Panc1 (cell line): Measurements from ENCODE around the gene PKP3. TPM values are rescaled to one million over a fixed set of nuclear protein-coding genes. Genes with fewer than 3 reads are reported as not detected.

Experiments used
- ATAC-seq: fragments of 200-7000 bp; cut with Tn5 transposase; 2 replicates; pipeline ENCODE4 v1.9.1; 2020; ENCODE audit warnings: mild to moderate bottlenecking, moderate library complexity
- BruUV-seq: library from RNA; stranded (reverse); fragments of 400-500 nt; replicated peaks from 2 replicates; lab custom pipeline; 2021; lab: Mats Ljungman, UMichigan
- CTCF ChIA-PET: fragments of 300-600 bp; sonication (Branson Sonifier 250); formaldehyde crosslinking; loops from one replicate; lab custom pipeline; 2022; ENCODE audit warnings: antibody characterized with exemption; lab: Charles Lee
- POLR2A ChIA-PET: fragments of 300-600 bp; sonication (Branson Sonifier 250); formaldehyde crosslinking; loops from one replicate; lab custom pipeline; 2022; ENCODE audit warnings: antibody characterized with exemption; lab: Charles Lee
- DNase-seq: peaks from one replicate; pipeline ENCODE4 v3.0.0-alpha.2; 2010; ENCODE audit warnings: low read depth, low spot score
- H3K27ac ChIP-seq: 2 replicates; pipeline ENCODE4 v1.5.1; 2011; ENCODE audit warnings: mild to moderate bottlenecking, low read length, inconsistent platforms
- H3K27me3 ChIP-seq: fragments of 200-500 bp; sonication (Bioruptor generic); 2 replicates; pipeline ENCODE4 v1.6.0; 2014; ENCODE audit warnings: low read length, inconsistent platforms; ENCODE audit not compliant: control insufficient read depth, insufficient read depth
- H3K36me3 ChIP-seq: fragments of 200-500 bp; sonication (Bioruptor generic); 2 replicates; pipeline ENCODE4 v1.5.1; 2014; ENCODE audit warnings: inconsistent platforms, mild to moderate bottlenecking, low read length, moderate library complexity; ENCODE audit not compliant: control insufficient read depth, insufficient read depth
- H3K4me1 ChIP-seq: 2 replicates; pipeline ENCODE4 v1.5.1; 2011; ENCODE audit warnings: inconsistent platforms, mild to moderate bottlenecking, low read length, moderate library complexity; ENCODE audit not compliant: control insufficient read depth, insufficient read depth
- H3K4me3 ChIP-seq, 2 experiments: 2 replicates each; pipeline ENCODE4 v1.5.1; 2011 to 2012; ENCODE audit warnings: low read depth in 2 of 2, low read length in 2 of 2, mild to moderate bottlenecking in 2 of 2, inconsistent platforms in 1 of 2, moderate library complexity in 1 of 2
- H3K9me3 ChIP-seq: fragments of 200-500 bp; sonication (Bioruptor generic); 2 replicates; pipeline ENCODE4 v1.5.1; 2014; ENCODE audit warnings: low read depth, mild to moderate bottlenecking, inconsistent platforms, low read length, moderate library complexity; ENCODE audit not compliant: control insufficient read depth, insufficient read depth
- POLR2AphosphoS5 ChIP-seq: IDR thresholded peaks from 2 replicates; pipeline ENCODE4 v1.6.1; 2012; ENCODE audit warnings: mild to moderate bottlenecking, low read depth, low read length, moderate library complexity
- SIN3A ChIP-seq: IDR thresholded peaks from 2 replicates; pipeline ENCODE4 v1.6.1; 2012; ENCODE audit warnings: low read depth, mild to moderate bottlenecking, low read length, moderate library complexity, borderline replicate concordance; ENCODE audit not compliant: insufficient read depth
- TCF7L2 ChIP-seq: IDR thresholded peaks from 2 replicates; pipeline ENCODE4 v1.6.1; 2011; ENCODE audit warnings: mild to moderate bottlenecking, low read depth, low read length, inconsistent platforms
- in situ Hi-C: cut with HindIII; loops from 2 replicates; pipeline ENCODE4 v1.10.0; 2016; ENCODE audit warnings: low sequenced_read_pairs, low pct_unique_long_range_greater_than_20kb
- intact Hi-C: fragments of 100-400 bp; cut with micrococcal nuclease; formaldehyde crosslinking; loops from one replicate; pipeline ENCODE4 v1.10.0; 2022; ENCODE audit not compliant: unreplicated experiment
- total RNA-seq: library from RNA; stranded (reverse); gene quantifications from one replicate; pipeline ENCODE4 v1.2.1, GENCODE V29; 2021; ENCODE audit not compliant: unreplicated experiment
- TF ChIP-seq, protein P1 (sequence below), 2 experiments: IDR thresholded peaks; 2 replicates each; pipeline ENCODE4 v1.6.1; 2011 to 2012; ENCODE audit warnings: low read depth in 2 of 2, control low read depth in 1 of 2, low read length in 1 of 2, mild to moderate bottlenecking in 1 of 2, moderate library complexity in 1 of 2; ENCODE audit not compliant: insufficient read depth in 1 of 2
- TF ChIP-seq, protein P2 (sequence below): fragments of 450-650 bp; IDR thresholded peaks from 2 replicates; pipeline ENCODE4 v1.5.1; 2017; ENCODE audit warnings: mild to moderate bottlenecking

Gene PKP3
- total RNA-seq, 1 experiment from 2014 or later, result 36.8 TPM

DNA sequence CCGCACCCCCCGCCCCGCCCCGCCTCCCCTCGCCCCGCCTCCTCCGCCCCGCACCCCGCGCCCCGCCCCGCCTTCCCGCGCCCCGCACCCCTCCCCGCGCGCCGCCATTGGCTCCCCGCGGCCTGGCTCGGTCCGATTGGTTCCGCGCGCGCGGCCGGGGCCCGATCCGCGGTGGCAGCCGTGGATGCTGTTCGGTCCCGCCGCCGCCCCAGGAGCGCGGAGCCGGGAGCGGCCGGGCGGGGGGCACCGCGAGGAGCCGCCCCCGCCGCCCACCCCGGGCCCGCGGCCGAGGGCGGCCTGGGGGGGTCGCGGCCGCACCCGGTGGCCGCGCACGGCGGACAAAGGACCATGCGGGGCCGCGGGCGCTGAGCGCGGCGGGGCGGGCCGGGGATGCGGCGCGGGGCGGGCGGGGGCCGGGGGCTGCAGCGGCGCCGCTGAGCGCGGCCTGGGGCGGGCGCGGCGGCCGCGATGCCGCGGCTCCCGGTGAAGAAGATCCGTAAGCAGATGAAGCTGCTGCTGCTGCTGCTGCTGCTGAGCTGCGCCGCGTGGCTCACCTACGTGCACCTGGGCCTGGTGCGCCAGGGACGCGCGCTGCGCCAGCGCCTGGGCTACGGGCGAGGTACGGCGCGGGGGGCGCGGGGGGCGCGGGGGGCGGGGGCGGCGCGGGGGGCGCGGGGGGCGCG lies 24.5 kb upstream of the PKP3 start, which contains the start of gene B4GALNT4:
B4GALNT4 (plus strand) TSS at position 164 of the 683 bp plus-strand sequence; CDS start at position 469, 305 bp downstream.
- no peak for TF ChIP-seq TCF7L2
- TF ChIP-seq POLR2AphosphoS5, result no peak
- TF ChIP-seq SIN3A, result no peak
- TF ChIP-seq, protein P1, sequence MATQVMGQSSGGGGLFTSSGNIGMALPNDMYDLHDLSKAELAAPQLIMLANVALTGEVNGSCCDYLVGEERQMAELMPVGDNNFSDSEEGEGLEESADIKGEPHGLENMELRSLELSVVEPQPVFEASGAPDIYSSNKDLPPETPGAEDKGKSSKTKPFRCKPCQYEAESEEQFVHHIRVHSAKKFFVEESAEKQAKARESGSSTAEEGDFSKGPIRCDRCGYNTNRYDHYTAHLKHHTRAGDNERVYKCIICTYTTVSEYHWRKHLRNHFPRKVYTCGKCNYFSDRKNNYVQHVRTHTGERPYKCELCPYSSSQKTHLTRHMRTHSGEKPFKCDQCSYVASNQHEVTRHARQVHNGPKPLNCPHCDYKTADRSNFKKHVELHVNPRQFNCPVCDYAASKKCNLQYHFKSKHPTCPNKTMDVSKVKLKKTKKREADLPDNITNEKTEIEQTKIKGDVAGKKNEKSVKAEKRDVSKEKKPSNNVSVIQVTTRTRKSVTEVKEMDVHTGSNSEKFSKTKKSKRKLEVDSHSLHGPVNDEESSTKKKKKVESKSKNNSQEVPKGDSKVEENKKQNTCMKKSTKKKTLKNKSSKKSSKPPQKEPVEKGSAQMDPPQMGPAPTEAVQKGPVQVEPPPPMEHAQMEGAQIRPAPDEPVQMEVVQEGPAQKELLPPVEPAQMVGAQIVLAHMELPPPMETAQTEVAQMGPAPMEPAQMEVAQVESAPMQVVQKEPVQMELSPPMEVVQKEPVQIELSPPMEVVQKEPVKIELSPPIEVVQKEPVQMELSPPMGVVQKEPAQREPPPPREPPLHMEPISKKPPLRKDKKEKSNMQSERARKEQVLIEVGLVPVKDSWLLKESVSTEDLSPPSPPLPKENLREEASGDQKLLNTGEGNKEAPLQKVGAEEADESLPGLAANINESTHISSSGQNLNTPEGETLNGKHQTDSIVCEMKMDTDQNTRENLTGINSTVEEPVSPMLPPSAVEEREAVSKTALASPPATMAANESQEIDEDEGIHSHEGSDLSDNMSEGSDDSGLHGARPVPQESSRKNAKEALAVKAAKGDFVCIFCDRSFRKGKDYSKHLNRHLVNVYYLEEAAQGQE (IDR thresholded peaks at IDR 0.05; ENCODE audit: insufficient read depth in 1 of 2, low read depth in 2 of 2, low read length in 1 of 2), result no peak
- TF ChIP-seq, protein P2, sequence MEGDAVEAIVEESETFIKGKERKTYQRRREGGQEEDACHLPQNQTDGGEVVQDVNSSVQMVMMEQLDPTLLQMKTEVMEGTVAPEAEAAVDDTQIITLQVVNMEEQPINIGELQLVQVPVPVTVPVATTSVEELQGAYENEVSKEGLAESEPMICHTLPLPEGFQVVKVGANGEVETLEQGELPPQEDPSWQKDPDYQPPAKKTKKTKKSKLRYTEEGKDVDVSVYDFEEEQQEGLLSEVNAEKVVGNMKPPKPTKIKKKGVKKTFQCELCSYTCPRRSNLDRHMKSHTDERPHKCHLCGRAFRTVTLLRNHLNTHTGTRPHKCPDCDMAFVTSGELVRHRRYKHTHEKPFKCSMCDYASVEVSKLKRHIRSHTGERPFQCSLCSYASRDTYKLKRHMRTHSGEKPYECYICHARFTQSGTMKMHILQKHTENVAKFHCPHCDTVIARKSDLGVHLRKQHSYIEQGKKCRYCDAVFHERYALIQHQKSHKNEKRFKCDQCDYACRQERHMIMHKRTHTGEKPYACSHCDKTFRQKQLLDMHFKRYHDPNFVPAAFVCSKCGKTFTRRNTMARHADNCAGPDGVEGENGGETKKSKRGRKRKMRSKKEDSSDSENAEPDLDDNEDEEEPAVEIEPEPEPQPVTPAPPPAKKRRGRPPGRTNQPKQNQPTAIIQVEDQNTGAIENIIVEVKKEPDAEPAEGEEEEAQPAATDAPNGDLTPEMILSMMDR, result no peak
- DNase-seq (no peak), ATAC-seq (peak; percentile 63)
- ChIA-PET CTCF (no interaction called here), POLR2A (no interaction called here)
- Histone ChIP-seq H3K27me3 (no peaks in the 10 kb centered on the region), H3K27ac (peak within 1 kb of the TSS; percentile 80), H3K36me3 (no peaks in the 10 kb centered on the region), H3K9me3 (no peaks in the 10 kb centered on the region), H3K4me3 (peak within 1 kb of the TSS; percentile 58 to 72), H3K4me1 (peaks cover 27% of the 10 kb centered on the region)
- no TSS peak for BruUV-seq
- in situ Hi-C loops, result no loop called here
- intact Hi-C loops, result no loop called here

DNA sequence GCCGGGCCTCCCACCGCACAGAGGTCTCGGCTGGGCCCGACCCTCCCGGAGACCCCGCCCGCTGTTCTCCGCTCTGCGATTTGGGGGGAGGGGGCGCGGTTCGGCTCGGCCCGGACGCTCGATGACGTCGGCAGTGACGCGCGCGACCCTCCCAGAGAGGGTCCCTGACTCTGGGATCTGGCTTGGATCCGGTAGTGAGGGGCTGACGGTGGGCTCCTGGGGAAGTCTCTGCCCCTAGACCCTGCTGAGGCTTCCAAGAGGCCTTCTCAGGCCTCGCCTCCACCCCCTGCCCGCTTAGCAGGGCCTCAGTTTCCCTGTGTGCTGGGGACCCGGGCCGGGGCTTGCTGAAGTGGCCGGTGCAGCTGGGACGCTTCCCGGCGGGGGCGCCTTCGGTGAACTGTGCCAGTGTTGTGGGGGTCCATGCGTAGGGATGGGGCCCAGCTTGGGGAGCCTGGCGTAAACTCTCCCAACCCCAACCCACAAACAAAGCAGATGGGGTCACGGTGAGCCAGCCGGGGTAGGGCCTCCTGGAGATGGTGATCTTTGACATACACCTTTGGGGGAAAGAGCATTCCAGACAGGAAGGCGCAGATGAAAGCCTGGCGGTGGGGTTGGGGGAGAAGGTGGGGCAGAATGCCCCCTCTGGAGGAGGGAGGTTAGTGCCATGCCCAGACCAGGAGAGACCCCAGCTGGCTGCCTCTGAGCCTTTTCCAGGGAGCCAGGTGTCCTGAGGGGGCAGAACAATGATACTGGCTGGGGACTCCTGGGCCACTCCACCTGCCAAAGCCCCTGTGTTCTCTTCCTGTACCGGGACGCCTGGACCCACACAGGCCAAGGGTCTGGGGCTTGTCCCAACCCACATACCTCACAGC lies 23.7 kb upstream of the PKP3 start:
- intact Hi-C loops (no loop called here), in situ Hi-C loops (no loop called here)
- no peaks in the 10 kb centered on the region for H3K36me3 ChIP-seq
- peak overlapping the region; percentile 58 to 72 for H3K4me3 ChIP-seq
- H3K27me3 ChIP-seq, result no peaks in the 10 kb centered on the region
- POLR2A ChIA-PET, result no interaction called here
- no peak for DNase-seq
- ATAC-seq, result no peak
- peaks cover 27% of the 10 kb centered on the region for H3K4me1 ChIP-seq
- CTCF ChIA-PET, result interaction anchor here (1.2 kb wide), 1 partner anchor 7 kb away, joined by 6 read pairs; no protein-coding TSS in a partner anchor
- H3K9me3 ChIP-seq, result no peaks in the 10 kb centered on the region
- peak overlapping the region; percentile 80 for H3K27ac ChIP-seq
- BruUV-seq, result no TSS peak
- no peak for TF ChIP-seq TCF7L2
- TF ChIP-seq SIN3A, result no peak
- TF ChIP-seq, protein P1 (IDR thresholded peaks at IDR 0.05; ENCODE audit: insufficient read depth in 1 of 2, low read depth in 2 of 2, low read length in 1 of 2), result no peak
- no peak for TF ChIP-seq POLR2AphosphoS5
- TF ChIP-seq, protein P2, result no peak
